A172 (cell line): ENCODE measurements around the gene GDI1. TPM values are rescaled to one million over a fixed set of nuclear protein-coding genes. Genes with fewer than 3 reads are reported as not detected.
A peak's percentile ranks its signal among the peaks of the same experiment; 100 is the strongest.
"Not testable (repeated sequence)": the region's sequence is repeated elsewhere in the genome, so short reads cannot be mapped to it uniquely, and the experiment has no call there.

Experiments
- DNase-seq: peaks from one replicate; pipeline ENCODE4 v3.0.0-alpha.2; 2015; ENCODE audit warnings: low spot score
- total RNA-seq: library from RNA; depleted of rRNA; stranded (reverse); fragments of >200 nt; shearing (Covaris generic); gene quantifications from 2 replicates; pipeline ENCODE4 v1.2.3, GENCODE V29; 2014; rRNA removed

Gene GDI1
- 143 and 229 TPM in 2 replicates for total RNA-seq

- peak; percentile 44 for DNase-seq
Observed at GRCh38 chrX:154436983-154437752, at the start of gene GDI1. Gene GDI1, plus strand, starts transcription at chrX:154437154. Its CDS starts 101 bp downstream, at chrX:154437255.

GRCh38 chrX:154388094-154388493, 48.9 kb upstream of the GDI1 start:
- DNase-seq, result not testable (repeated sequence)

- DNase-seq, result not testable (repeated sequence)
Observed at GRCh38 chrX:154388649-154389048, 48.3 kb upstream of the GDI1 start.

GRCh38 chrX:154389812-154390747, 46.9 kb upstream of the GDI1 start:
- DNase-seq, result not testable (repeated sequence)

- DNase-seq, result not testable (repeated sequence)
Observed at GRCh38 chrX:154396363-154396762, 40.6 kb upstream of the GDI1 start.

- DNase-seq, result no peak
Observed at GRCh38 chrX:154396973-154397887, 39.7 kb upstream of the GDI1 start.

GRCh38 chrX:154397888-154398667, 38.9 kb upstream of the GDI1 start, which contains the start of gene RPL10:
Gene RPL10, plus strand, starts transcription at chrX:154398377. Its CDS starts 143 bp downstream, at chrX:154398520.
- peak; percentile 96 for DNase-seq

- DNase-seq, result peak; percentile 77
Observed at GRCh38 chrX:154398668-154399526, 38.1 kb upstream of the GDI1 start.

GRCh38 chrX:154399527-154400368, 37.2 kb upstream of the GDI1 start:
- no peak for DNase-seq

- not testable (repeated sequence) for DNase-seq
Observed at GRCh38 chrX:154400369-154400817, 36.6 kb upstream of the GDI1 start.

GRCh38 chrX:154401045-154401799, 35.7 kb upstream of the GDI1 start:
- no peak for DNase-seq

GRCh38 chrX:154401918-154402621, 34.9 kb upstream of the GDI1 start:
- no peak for DNase-seq

- no peak for DNase-seq
Observed at GRCh38 chrX:154402622-154403127, 34.3 kb upstream of the GDI1 start.

- no peak for DNase-seq
Observed at GRCh38 chrX:154403192-154403591, 33.8 kb upstream of the GDI1 start.

GRCh38 chrX:154403858-154404257, 33.1 kb upstream of the GDI1 start:
- DNase-seq, result no peak

- no peak for DNase-seq
Observed at GRCh38 chrX:154404625-154405192, 32.2 kb upstream of the GDI1 start.
